HepG2 (cell line): ENCODE results near the gene SLC15A3. TPM values are rescaled to one million over a fixed set of nuclear protein-coding genes. Genes with fewer than 3 reads are reported as not detected.

Experiments
- ATAC-seq: fragments of 200-7000 bp; cut with Tn5 transposase; 3 replicates; pipeline ENCODE4 v1.9.1; 2020; ENCODE audit warnings: mild to moderate bottlenecking, moderate library complexity
- BruUV-seq: library from RNA; stranded (reverse); fragments of 400-500 nt; replicated peaks from 2 replicates; lab custom pipeline; 2021; lab: Mats Ljungman, UMichigan
- CTCF ChIA-PET: fragments of 300-600 bp; formaldehyde crosslinking; extraction: SDS; loops from one replicate; lab custom pipeline; 2021; ENCODE audit warnings: low total read pairs, inconsistent platforms, low intra/inter-chr PET ratio; lab: Yijun Ruan, JAX
- POLR2A ChIA-PET: fragments of 350-600 bp; sonication (Branson Sonifier 250); formaldehyde crosslinking; loops from one replicate; lab custom pipeline; 2020; ENCODE audit warnings: antibody characterized with exemption, inconsistent platforms; lab: Yijun Ruan, JAX
- DNase-seq: peaks from one replicate; pipeline ENCODE4 v3.0.0-alpha.2; 2015; ENCODE audit warnings: low spot score
- FAIRE-seq: peaks from 3 replicates; lab custom pipeline; 2011; peaks lifted over from hg19 to GRCh38; lab: Jason Lieb, UNC
- H2AFZ ChIP-seq: one replicate; pipeline ENCODE4 v1.6.1; 2011; ENCODE audit warnings: low read length, inconsistent platforms
- H3K27ac ChIP-seq: fragments of 300-600 bp; 3 replicates; pipeline ENCODE4 v1.8.0; 2011; ENCODE audit warnings: mixed run types, mild to moderate bottlenecking, mixed read lengths, low read length, inconsistent platforms; ENCODE audit not compliant: insufficient read depth; ENCODE audit errors: extremely low read length
- H3K27me3 ChIP-seq, 2 experiments: fragments of 200-600 bp in 1 of 2; 2 replicates in 1 of 2; 3 replicates in 1 of 2; pipeline versions ENCODE4 v1.6.0 to v1.8.0; 2011; ENCODE audit warnings: low read length in 2 of 2, mild to moderate bottlenecking in 2 of 2, moderate library complexity in 2 of 2, inconsistent platforms in 1 of 2; ENCODE audit not compliant: insufficient read depth in 2 of 2, control insufficient read depth in 1 of 2
- H3K36me3 ChIP-seq, 2 experiments: fragments of 200-600 bp in 1 of 2; replicated peaks in 1 of 2; 2 replicates in 1 of 2; 3 replicates in 1 of 2; pipeline versions ENCODE4 v1.5.1 to v1.8.0; 2011; ENCODE audit warnings: low read length in 2 of 2, inconsistent platforms in 1 of 2; ENCODE audit not compliant: insufficient read depth in 2 of 2, control insufficient read depth in 1 of 2
- H3K4me1 ChIP-seq: 2 replicates; pipeline ENCODE4 v1.5.1; 2012; ENCODE audit warnings: low read length, inconsistent platforms; ENCODE audit not compliant: insufficient read depth
- H3K4me2 ChIP-seq: 2 replicates; pipeline ENCODE4 v1.6.0; 2011; ENCODE audit warnings: low read depth, low read length, inconsistent platforms
- H3K4me3 ChIP-seq, 3 experiments: fragments of 200-600 bp in 1 of 3; sonication (generic), shearing (Covaris generic) in 1 of 3; replicated peaks in 1 of 3; 2 replicates each; pipeline ENCODE4 v1.5.1; 2011 to 2016; ENCODE audit warnings: low read length in 3 of 3, inconsistent platforms in 2 of 3, low read depth in 2 of 3, mild to moderate bottlenecking in 2 of 3, control low read depth in 1 of 3, mixed read lengths in 1 of 3; ENCODE audit not compliant: insufficient read depth in 1 of 3
- H3K79me2 ChIP-seq: one replicate; pipeline ENCODE4 v1.6.1; 2011; ENCODE audit warnings: low read length, inconsistent platforms; ENCODE audit not compliant: insufficient read depth
- H3K9ac ChIP-seq: 2 replicates; pipeline ENCODE4 v1.6.0; 2011; ENCODE audit warnings: mild to moderate bottlenecking, low read depth, low read length, inconsistent platforms; ENCODE audit not compliant: insufficient read depth
- H3K9me3 ChIP-seq: 2 replicates; pipeline ENCODE4 v1.5.1; 2012; ENCODE audit warnings: mild to moderate bottlenecking, low read length
- H4K20me1 ChIP-seq: 2 replicates; pipeline ENCODE4 v1.6.0; 2011; ENCODE audit warnings: inconsistent platforms, mild to moderate bottlenecking, low read length, moderate library complexity; ENCODE audit not compliant: insufficient read depth
- ARNT2 ChIP-seq: sonication (generic); formaldehyde crosslinking; IDR thresholded peaks from 2 replicates; pipeline ENCODE4 v1.8.0; 2022; ENCODE audit warnings: mild to moderate bottlenecking, low read depth, missing genetic modification reagents, moderate library complexity
- ATRX ChIP-seq: sonication (generic); formaldehyde crosslinking; IDR thresholded peaks from 2 replicates; pipeline ENCODE4 v1.4.0; 2020; ENCODE audit warnings: missing genetic modification reagents, borderline replicate concordance
- BRF2 ChIP-seq: sonication (generic); formaldehyde crosslinking; IDR thresholded peaks from 2 replicates; pipeline ENCODE4 v1.8.1; 2022; ENCODE audit warnings: mild to moderate bottlenecking, missing genetic modification reagents
- CHD4 ChIP-seq: fragments of 200-600 bp; sonication (generic); IDR thresholded peaks from 2 replicates; pipeline ENCODE4 v1.7.0; 2017; ENCODE audit warnings: mild to moderate bottlenecking, low read length, borderline replicate concordance
- ZBTB7B ChIP-seq: sonication (generic); formaldehyde crosslinking; IDR thresholded peaks from 2 replicates; pipeline ENCODE4 v1.4.0; 2020; ENCODE audit warnings: missing genetic modification reagents
- ZNF512B ChIP-seq: sonication (generic); formaldehyde crosslinking; IDR thresholded peaks from 2 replicates; pipeline ENCODE4 v1.5.1; 2020; ENCODE audit warnings: missing genetic modification reagents, mild to moderate bottlenecking, borderline replicate concordance
- ZNF547 ChIP-seq: sonication (generic); formaldehyde crosslinking; IDR thresholded peaks from 2 replicates; pipeline ENCODE4 v1.5.1; 2020; ENCODE audit warnings: mild to moderate bottlenecking, missing genetic modification reagents
- ZNF614 ChIP-seq: IDR thresholded peaks from 2 replicates; pipeline ENCODE4 v1.6.1; 2018; ENCODE audit warnings: missing biosample characterization, missing genetic modification reagents, inconsistent platforms, borderline replicate concordance
- ZNF652 ChIP-seq: IDR thresholded peaks from 2 replicates; pipeline ENCODE4 v1.6.1; 2016; ENCODE audit warnings: low read depth, borderline replicate concordance
- ZNF782 ChIP-seq: sonication (generic); formaldehyde crosslinking; IDR thresholded peaks from 2 replicates; pipeline ENCODE4 v1.4.0; 2020; ENCODE audit warnings: missing genetic modification reagents, mild to moderate bottlenecking, borderline replicate concordance
- WGBS: methylation state at CpG from one replicate; pipeline ENCODE4 v1.1.6; 2017; ENCODE audit warnings: low lambda C conversion rate; 5-methylcytosine and 5-hydroxymethylcytosine counted together
- in situ Hi-C: cut with HindIII; loops from 2 replicates; pipeline ENCODE4 v1.10.0; 2017; ENCODE audit warnings: low pct_unique_long_range_greater_than_20kb; ENCODE audit not compliant: extremely low pct_ligation_motif_present
- intact Hi-C: fragments of 100-400 bp; cut with micrococcal nuclease; formaldehyde crosslinking; loops from one replicate; pipeline ENCODE4 v1.10.0; 2022; ENCODE audit not compliant: unreplicated experiment
- polyA plus RNA-seq, 8 experiments: library from polyadenylated mRNA; depleted of rRNA in 3 of 8; stranded (reverse) in 7 of 8; unstranded in 1 of 8; fragments of >200 nt; fragmentation: Illumina TruSeq in 4 of 8; extraction: Trizol in 4 of 8; gene quantifications; 2 replicates each; pipeline versions ENCODE4 v1.2.1 to v1.2.3, GENCODE V29; 2011 to 2016; ENCODE audit warnings: low read depth in 4 of 8, missing spikeins in 1 of 8, mixed read lengths in 1 of 8; ENCODE audit not compliant: insufficient read depth in 1 of 8
- total RNA-seq, 5 experiments: library from RNA; depleted of rRNA; stranded (reverse); fragments of >200 nt; fragmentation: Illumina TruSeq; extraction: Trizol; gene quantifications; 2 replicates each; pipeline ENCODE4 v1.2.3, GENCODE V29; 2016; ENCODE audit warnings: low read depth in 1 of 5
- TF ChIP-seq, protein P1 (sequence below), 2 experiments: fragments of 450-650 bp in 1 of 2; sonication (generic) in 1 of 2; formaldehyde crosslinking; IDR thresholded peaks; 2 replicates each; pipeline versions ENCODE4 v1.5.0 to v1.8.0; 2020 to 2022; ENCODE audit warnings: mild to moderate bottlenecking in 1 of 2, missing genetic modification reagents in 1 of 2
- TF ChIP-seq, protein P2 (sequence below): sonication (generic); formaldehyde crosslinking; IDR thresholded peaks from 2 replicates; pipeline ENCODE4 v1.5.1; 2020; ENCODE audit warnings: missing genetic modification reagents, mild to moderate bottlenecking, borderline replicate concordance
- TF ChIP-seq, protein P3 (sequence below): sonication (generic); formaldehyde crosslinking; IDR thresholded peaks from 2 replicates; pipeline ENCODE4 v1.8.0; 2022; ENCODE audit warnings: missing genetic modification reagents, mild to moderate bottlenecking, moderate library complexity, borderline replicate concordance

SLC15A3 gene
- total and polyA plus RNA-seq, 2 of the 13 experiments (the other 11 are each of a cell fraction or from before 2014, with no cell fraction given) = 0.45 to 0.77 TPM

- DNase-seq (peak; percentile 96), ATAC-seq (peak; percentile 95), FAIRE-seq (peak; percentile 86)
- BruUV-seq = no TSS peak
- Histone ChIP-seq H4K20me1 (peaks cover 17% of the 10 kb centered on the region), H3K9ac (peak within 1 kb of the TSS; percentile 95), H3K4me3 (peak within 1 kb of the TSS; percentile 70 to 88 (median 83)), H3K36me3 (peaks cover 9 to 24% of the 10 kb centered on the region in 2 experiments; a peak in 4 of 5 replicates), H3K27me3 (no peaks in the 10 kb centered on the region), H3K27ac (peak within 1 kb of the TSS; percentile 94), H3K9me3 (no peaks in the 10 kb centered on the region), H3K4me2 (peak within 1 kb of the TSS; percentile 89), H2AFZ (peak within 1 kb of the TSS; percentile 95), H3K79me2 (peaks cover 33% of the 10 kb centered on the region), H3K4me1 (peaks cover 34% of the 10 kb centered on the region)
- CTCF ChIA-PET = no interaction called here
- POLR2A ChIA-PET = interaction anchor here (0.8 to 1.6 kb wide), 4 partner anchors 9 to 255 kb away, joined by 3 to 5 read pairs (median 3); partner anchors contain the start of genes PTGDR2 and VPS37C
- 0% methylated on average over 25 of the region's 75 CpGs for WGBS
- in situ Hi-C loops = no loop called here
- intact Hi-C loops = no loop called here
- TF ChIP-seq ZNF547 (CRISPR knock-in tag) (peak; percentile 84), BRF2 (CRISPR knock-in tag) (0 out of 2 replicates have a peak, but pooled peaks have one; percentile 48), ZNF652 (no peak), ZNF782 (CRISPR knock-in tag) (0 out of 2 replicates have a peak, but pooled peaks have one; percentile 55), ARNT2 (peak; percentile 74; the same call in 1 of the 2 replicates), ATRX (CRISPR knock-in tag) (no peak), ZNF512B (CRISPR knock-in tag) (no peak), ZNF614 (CRISPR knock-in tag) (no peak), CHD4 (no peak), ZBTB7B (CRISPR knock-in tag) (no peak)
- TF ChIP-seq, protein P1, sequence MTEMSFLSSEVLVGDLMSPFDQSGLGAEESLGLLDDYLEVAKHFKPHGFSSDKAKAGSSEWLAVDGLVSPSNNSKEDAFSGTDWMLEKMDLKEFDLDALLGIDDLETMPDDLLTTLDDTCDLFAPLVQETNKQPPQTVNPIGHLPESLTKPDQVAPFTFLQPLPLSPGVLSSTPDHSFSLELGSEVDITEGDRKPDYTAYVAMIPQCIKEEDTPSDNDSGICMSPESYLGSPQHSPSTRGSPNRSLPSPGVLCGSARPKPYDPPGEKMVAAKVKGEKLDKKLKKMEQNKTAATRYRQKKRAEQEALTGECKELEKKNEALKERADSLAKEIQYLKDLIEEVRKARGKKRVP (CRISPR knock-in tag; IDR thresholded peaks at IDR 0.05) = peak in 1 of 2 experiments; percentile 63; a peak in 2 of 4 replicates
- TF ChIP-seq, protein P2, sequence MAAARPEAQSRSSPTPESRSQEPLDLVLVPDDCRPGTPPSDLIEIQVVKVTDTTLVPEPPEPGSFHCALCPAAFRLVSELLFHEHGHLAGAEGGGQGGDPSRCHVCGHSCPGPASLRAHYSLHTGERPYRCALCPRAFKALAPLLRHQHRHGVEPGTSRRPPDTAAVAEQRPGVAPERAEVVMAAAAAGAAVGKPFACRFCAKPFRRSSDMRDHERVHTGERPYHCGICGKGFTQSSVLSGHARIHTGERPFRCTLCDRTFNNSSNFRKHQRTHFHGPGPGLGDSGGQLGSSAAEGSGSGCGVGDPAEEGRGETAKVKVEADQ (CRISPR knock-in tag) = no peak
- TF ChIP-seq, protein P3, sequence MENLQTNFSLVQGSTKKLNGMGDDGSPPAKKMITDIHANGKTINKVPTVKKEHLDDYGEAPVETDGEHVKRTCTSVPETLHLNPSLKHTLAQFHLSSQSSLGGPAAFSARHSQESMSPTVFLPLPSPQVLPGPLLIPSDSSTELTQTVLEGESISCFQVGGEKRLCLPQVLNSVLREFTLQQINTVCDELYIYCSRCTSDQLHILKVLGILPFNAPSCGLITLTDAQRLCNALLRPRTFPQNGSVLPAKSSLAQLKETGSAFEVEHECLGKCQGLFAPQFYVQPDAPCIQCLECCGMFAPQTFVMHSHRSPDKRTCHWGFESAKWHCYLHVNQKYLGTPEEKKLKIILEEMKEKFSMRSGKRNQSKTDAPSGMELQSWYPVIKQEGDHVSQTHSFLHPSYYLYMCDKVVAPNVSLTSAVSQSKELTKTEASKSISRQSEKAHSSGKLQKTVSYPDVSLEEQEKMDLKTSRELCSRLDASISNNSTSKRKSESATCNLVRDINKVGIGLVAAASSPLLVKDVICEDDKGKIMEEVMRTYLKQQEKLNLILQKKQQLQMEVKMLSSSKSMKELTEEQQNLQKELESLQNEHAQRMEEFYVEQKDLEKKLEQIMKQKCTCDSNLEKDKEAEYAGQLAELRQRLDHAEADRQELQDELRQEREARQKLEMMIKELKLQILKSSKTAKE (CRISPR knock-in tag) = no peak
Observed at GRCh38 chr11:60906132-60906972, 45.6 kb downstream of the SLC15A3 start, which contains the start of gene PRPF19. Gene PRPF19 (minus strand): TSS chr11:60906585. CDS start chr11:60906382, 203 bp downstream.
